Measurements from ENCODE around the gene CNPPD1.
"Not testable (repeated sequence)": the region's sequence is repeated elsewhere in the genome, so short reads cannot be mapped to it uniquely, and the experiment has no call there.

- not testable (repeated sequence) for TF ChIP-seq POU2F2, POLR2A, POLR2AphosphoS5, TAF1 (IDR thresholded peaks at IDR 0.05; ENCODE audit: low read depth, low read length)
These were observed 24.6 kb upstream of the CNPPD1 start for GRCh38 chr2:219201331-219201730.

All from GM12891 (cell line).